Liver (tissue), 9 donors: ENCODE results near the gene TRIM36. TPM values are rescaled to one million over a fixed set of nuclear protein-coding genes. Genes with fewer than 3 reads are reported as not detected.

Experiments used
- DNase-seq: peaks from one replicate; pipeline ENCODE4 v3.0.0-alpha.2; 2017; ENCODE audit warnings: low spot score
- H3K27ac ChIP-seq, 2 donors: one replicate each; pipeline ENCODE4 v1.7.0; 2013; ENCODE audit warnings: inconsistent platforms in 2 of 2, low read length in 2 of 2, control low read depth in 1 of 2, low read depth in 1 of 2, mild to moderate bottlenecking in 1 of 2
- H3K27me3 ChIP-seq, 4 donors: one replicate each; pipeline versions ENCODE4 v1.6.1 to v1.7.0; 2013; ENCODE audit warnings: low read length in 3 of 4, inconsistent platforms in 1 of 4, mild to moderate bottlenecking in 1 of 4, moderate library complexity in 1 of 4; ENCODE audit not compliant: control insufficient read depth in 4 of 4, insufficient read depth in 4 of 4
- H3K36me3 ChIP-seq, 4 donors: one replicate each; pipeline versions ENCODE4 v1.6.1 to v1.7.0; 2013; ENCODE audit warnings: low read length in 3 of 4, mild to moderate bottlenecking in 3 of 4, low read depth in 1 of 4, moderate library complexity in 1 of 4; ENCODE audit not compliant: control insufficient read depth in 4 of 4, insufficient read depth in 3 of 4
- H3K4me1 ChIP-seq, 4 donors: one replicate each; pipeline versions ENCODE4 v1.6.1 to v1.7.0; 2013; ENCODE audit warnings: low read length in 3 of 4, mild to moderate bottlenecking in 3 of 4, moderate library complexity in 1 of 4; ENCODE audit not compliant: control insufficient read depth in 4 of 4, insufficient read depth in 4 of 4
- H3K4me3 ChIP-seq, 3 donors: one replicate each; pipeline versions ENCODE4 v1.6.1 to v1.7.0; 2013; ENCODE audit warnings: low read length in 3 of 3, control low read depth in 1 of 3, low read depth in 1 of 3, mild to moderate bottlenecking in 1 of 3
- H3K9ac ChIP-seq, 2 donors: one replicate each; pipeline ENCODE4 v1.7.0; 2013; ENCODE audit warnings: low read length in 2 of 2, mild to moderate bottlenecking in 2 of 2, moderate library complexity in 2 of 2, control low read depth in 1 of 2, low read depth in 1 of 2
- H3K9me3 ChIP-seq, 4 donors: one replicate each; pipeline versions ENCODE4 v1.6.1 to v1.7.0; 2013; ENCODE audit warnings: low read length in 3 of 4; ENCODE audit not compliant: control insufficient read depth in 4 of 4
- ATF3 ChIP-seq: IDR thresholded peaks from 2 replicates; pipeline ENCODE4 v1.6.1; 2016; ENCODE audit warnings: antibody characterized with exemption
- CTCF ChIP-seq: fragments of 150-350 bp; IDR thresholded peaks from 2 replicates; pipeline ENCODE4 v1.5.1; 2017; ENCODE audit warnings: improper control_type of control experiment, low read depth, low read length; ENCODE audit not compliant: missing input control
- EGR1 ChIP-seq, 2 donors: IDR thresholded peaks; 2 replicates each; pipeline ENCODE4 v1.6.1; 2016 to 2018; ENCODE audit warnings: antibody characterized with exemption in 2 of 2, low read depth in 2 of 2
- FOXA1 ChIP-seq: IDR thresholded peaks from 2 replicates; pipeline ENCODE4 v1.6.1; 2016; ENCODE audit warnings: antibody characterized with exemption
- FOXA2 ChIP-seq: IDR thresholded peaks from 2 replicates; pipeline ENCODE4 v1.6.1; 2016; ENCODE audit warnings: antibody characterized with exemption
- GABPA ChIP-seq, 2 donors: IDR thresholded peaks in 1 of 2; conservative IDR thresholded peaks in 1 of 2; 2 replicates each; pipeline ENCODE4 v1.6.1; 2016; ENCODE audit warnings: antibody characterized with exemption in 2 of 2, mild to moderate bottlenecking in 1 of 2, moderate library complexity in 1 of 2
- HNF4A ChIP-seq, 2 donors: conservative IDR thresholded peaks; 2 replicates each; pipeline ENCODE4 v1.6.1; 2016; ENCODE audit warnings: antibody characterized with exemption in 2 of 2, mild to moderate bottlenecking in 2 of 2
- HNF4G ChIP-seq: IDR thresholded peaks from 2 replicates; pipeline ENCODE4 v1.6.1; 2016; ENCODE audit warnings: antibody characterized with exemption
- JUND ChIP-seq, 2 donors: IDR thresholded peaks; 2 replicates each; pipeline ENCODE4 v1.6.1; 2016; ENCODE audit warnings: antibody characterized with exemption in 2 of 2
- MAX ChIP-seq: IDR thresholded peaks from 2 replicates; pipeline ENCODE4 v1.6.1; 2016; ENCODE audit warnings: antibody characterized with exemption
- NR2F2 ChIP-seq: IDR thresholded peaks from 2 replicates; pipeline ENCODE4 v1.6.1; 2016; ENCODE audit warnings: antibody characterized with exemption
- RAD21 ChIP-seq, 2 donors: IDR thresholded peaks; 2 replicates each; pipeline ENCODE4 v1.6.1; 2016; ENCODE audit warnings: antibody characterized with exemption in 2 of 2, mild to moderate bottlenecking in 2 of 2
- REST ChIP-seq: IDR thresholded peaks from 2 replicates; pipeline ENCODE4 v1.6.1; 2016; ENCODE audit warnings: antibody characterized with exemption, mild to moderate bottlenecking
- SP1 ChIP-seq: IDR thresholded peaks from 2 replicates; pipeline ENCODE4 v1.6.1; 2018; ENCODE audit warnings: antibody characterized with exemption, mild to moderate bottlenecking
- TAF1 ChIP-seq: conservative IDR thresholded peaks from 2 replicates; pipeline ENCODE4 v1.6.1; 2016; ENCODE audit warnings: antibody characterized with exemption, mild to moderate bottlenecking
- YY1 ChIP-seq: IDR thresholded peaks from 2 replicates; pipeline ENCODE4 v1.6.1; 2016; ENCODE audit warnings: antibody characterized with exemption, mild to moderate bottlenecking
- ZBTB33 ChIP-seq: IDR thresholded peaks from 2 replicates; pipeline ENCODE4 v1.6.1; 2016; ENCODE audit warnings: antibody characterized with exemption
- WGBS: extraction: QIAGEN DNeasy Blood & Tissue Kit; methylation state at CpG from one replicate; pipeline ENCODE4 v1.1.7; 2013; 5-methylcytosine and 5-hydroxymethylcytosine counted together
- polyA plus RNA-seq, 2 donors: library from polyadenylated mRNA; stranded (reverse) in 1 of 2; unstranded in 1 of 2; fragments of 200-250 nt in 1 of 2; fragments of >200 nt in 1 of 2; fragmentation: Nextera tagmentation in 1 of 2; extraction: Ambion mirVana in 1 of 2; gene quantifications; one replicate each; pipeline versions ENCODE4 v1.2.1 to v1.2.3, GENCODE V29; 2013 to 2015
- total RNA-seq, 2 donors: library from RNA; depleted of rRNA; stranded (reverse); fragments of >200 nt; gene quantifications; one replicate each; pipeline ENCODE4 v1.2.3, GENCODE V29; 2014
- donor health status: healthy.
- donor health status: healthy.
- donor health status: healthy.
- donor health status: healthy.
- donor health status: healthy.

TRIM36 gene
- total and polyA plus RNA-seq, 4 donors: 0.16 to 0.47 (median 0.22) TPM

- 83% methylated on average over 3 of the region's 3 CpGs for WGBS
- no peak overlapping the region for H3K9ac ChIP-seq
- no peaks in the 10 kb centered on the region for H3K9me3 ChIP-seq
- no peak overlapping the region for H3K4me3 ChIP-seq
- H3K27me3 ChIP-seq: no peaks in the 10 kb centered on the region
- H3K4me1 ChIP-seq: no peaks in the 10 kb centered on the region
- H3K36me3 ChIP-seq: peaks cover 3 to 5% (median 3%) of the 10 kb centered on the region in 4 donors
- H3K27ac ChIP-seq: no peak overlapping the region
- no peak for DNase-seq
- no peak for TF ChIP-seq GABPA (IDR thresholded peaks at IDR 0.05 in 1 of 2, conservative IDR thresholded peaks at IDR 0.05 in 1 of 2)
- TF ChIP-seq ZBTB33: no peak
- no peak for TF ChIP-seq EGR1 (IDR thresholded peaks at IDR 0.05; ENCODE audit: low read depth in 2 of 2)
- TF ChIP-seq CTCF: no peak
- no peak for TF ChIP-seq JUND (IDR thresholded peaks at IDR 0.05)
- TF ChIP-seq YY1: no peak
- TF ChIP-seq FOXA2: no peak
- TF ChIP-seq REST: no peak
These were observed 39.6 kb upstream of the TRIM36 start for GRCh38 chr5:115209279-115209678.

- DNase-seq: no peak
- WGBS: 89% methylated on average over 1 of the region's 1 CpG
- TF ChIP-seq FOXA1 (no peak), FOXA2 (no peak), MAX (no peak), EGR1 (IDR thresholded peaks at IDR 0.05; ENCODE audit: low read depth in 2 of 2) (no peak), GABPA (IDR thresholded peaks at IDR 0.05 in 1 of 2, conservative IDR thresholded peaks at IDR 0.05 in 1 of 2) (no peak), TAF1 (no peak), REST (no peak), HNF4G (no peak), CTCF (no peak), ATF3 (no peak), YY1 (no peak), SP1 (no peak), NR2F2 (no peak), HNF4A (conservative IDR thresholded peaks at IDR 0.05) (no peak), RAD21 (IDR thresholded peaks at IDR 0.05) (no peak)
These were observed 33.2 kb upstream of the TRIM36 start for GRCh38 chr5:115202952-115203351.

More at GRCh38 chr5:115202952-115203351, 33.2 kb upstream of the TRIM36 start:
- Histone ChIP-seq H3K9me3 (no peaks in the 10 kb centered on the region), H3K4me1 (no peaks in the 10 kb centered on the region), H3K27ac (no peak overlapping the region), H3K9ac (no peak overlapping the region), H3K4me3 (no peak overlapping the region), H3K36me3 (no peaks in the 10 kb centered on the region), H3K27me3 (no peaks in the 10 kb centered on the region)
